OCI-LY3 (cell line): ENCODE data around the gene VPS13D.

ENCODE experiments used
- H2AFZ ChIP-seq: fragments of 200-600, 300-600 bp; shearing (Covaris generic); 2 replicates; pipeline ENCODE4 v1.6.0; 2014; ENCODE audit warnings: antibody characterized with exemption, low read depth, low read length
- H3K27ac ChIP-seq: fragments of 200-600, 300-600 bp; sonication (generic); 2 replicates; pipeline ENCODE4 v1.5.1; 2014; ENCODE audit warnings: mild to moderate bottlenecking, low read length, moderate library complexity, mixed read lengths
- H3K27me3 ChIP-seq: fragments of 200-600, 300-600 bp; sonication (generic); 2 replicates; pipeline ENCODE4 v1.6.1; 2014; ENCODE audit warnings: low read depth, low read length, mixed read lengths
- H3K36me3 ChIP-seq: fragments of 200-600, 300-600 bp; sonication (generic); replicated peaks from 2 replicates; pipeline ENCODE3; 2014; ENCODE audit warnings: low read depth, low read length, mixed read lengths
- H3K4me1 ChIP-seq: fragments of 300-600, 200-600 bp; sonication (generic); 2 replicates; pipeline ENCODE4 v1.6.1; 2014; ENCODE audit warnings: low read length, mixed read lengths
- H3K4me2 ChIP-seq: fragments of 200-600, 300-600 bp; sonication (generic); 2 replicates; pipeline ENCODE4 v1.6.1; 2014; ENCODE audit warnings: low read length, mixed read lengths
- H3K4me3 ChIP-seq: fragments of 300-600, 200-600 bp; sonication (generic); 2 replicates; pipeline ENCODE4 v1.5.1; 2014; ENCODE audit warnings: antibody characterized with exemption, mild to moderate bottlenecking, low read length, moderate library complexity
- H3K79me2 ChIP-seq: fragments of 300-600, 200-600 bp; shearing (Covaris generic); 2 replicates; pipeline ENCODE4 v1.6.1; 2014; ENCODE audit warnings: mild to moderate bottlenecking, low read length, mixed read lengths
- H3K9ac ChIP-seq: fragments of 300-600, 200-600 bp; shearing (Covaris generic); 2 replicates; pipeline ENCODE4 v1.6.0; 2014; ENCODE audit warnings: mild to moderate bottlenecking, low read length, moderate library complexity
- H3K9me3 ChIP-seq: fragments of 200-600, 300-600 bp; shearing (Covaris generic); 2 replicates; pipeline ENCODE4 v1.6.1; 2014; ENCODE audit warnings: low read length, mixed read lengths; ENCODE audit not compliant: insufficient read depth
- H4K20me1 ChIP-seq: fragments of 200-600, 300-600 bp; sonication (generic); 2 replicates; pipeline ENCODE4 v1.6.1; 2016; ENCODE audit warnings: low read length, mixed read lengths; ENCODE audit not compliant: insufficient read depth
- CTCF ChIP-seq: fragments of 200-600, 300-600 bp; sonication (generic); IDR thresholded peaks from 2 replicates; pipeline ENCODE4 v1.5.1; 2014; ENCODE audit warnings: antibody characterized with exemption, low read length, low read depth
- EZH2phosphoT487 ChIP-seq: fragments of 200-600 bp; shearing (Covaris generic); IDR thresholded peaks from 2 replicates; pipeline ENCODE4 v1.6.1; 2018; ENCODE audit warnings: antibody characterized with exemption, mixed run types, low read depth

Gene VPS13D

GRCh38 chr1:12450756-12451559 is 221.1 kb downstream of the VPS13D start:
- Histone ChIP-seq H3K4me3 (no peak overlapping the region), H3K36me3 (peaks cover 4% of the 10 kb centered on the region), H3K4me1 (peaks cover 16% of the 10 kb centered on the region), H4K20me1 (peaks cover 58% of the 10 kb centered on the region), H3K9ac (no peak overlapping the region), H3K79me2 (no peaks in the 10 kb centered on the region), H2AFZ (no peak overlapping the region), H3K9me3 (no peaks in the 10 kb centered on the region), H3K4me2 (no peak overlapping the region), H3K27ac (no peak overlapping the region), H3K27me3 (peaks cover 33% of the 10 kb centered on the region)
- TF ChIP-seq CTCF (no peak), EZH2phosphoT487 (no peak)

- H4K20me1 ChIP-seq = peaks cover 56% of the 10 kb centered on the region
- TF ChIP-seq EZH2phosphoT487 (no peak), CTCF (no peak)
- H3K36me3 ChIP-seq = peaks cover 4% of the 10 kb centered on the region
- H3K4me3 ChIP-seq = no peak overlapping the region
- no peak overlapping the region for H3K9ac ChIP-seq
- H3K79me2 ChIP-seq = no peaks in the 10 kb centered on the region
- no peak overlapping the region for H3K4me2 ChIP-seq
- H2AFZ ChIP-seq = no peak overlapping the region
- H3K27ac ChIP-seq = no peak overlapping the region
- H3K4me1 ChIP-seq = peaks cover 16% of the 10 kb centered on the region
- H3K27me3 ChIP-seq = peaks cover 32% of the 10 kb centered on the region
- H3K9me3 ChIP-seq = no peaks in the 10 kb centered on the region
Observed at GRCh38 chr1:12451560-12451900, 221.7 kb downstream of the VPS13D start.

- Histone ChIP-seq H3K4me3 (no peak overlapping the region), H3K9ac (no peak overlapping the region), H3K79me2 (no peaks in the 10 kb centered on the region), H3K4me1 (peaks cover 16% of the 10 kb centered on the region), H3K36me3 (peaks cover 4% of the 10 kb centered on the region), H3K9me3 (no peaks in the 10 kb centered on the region), H3K27ac (no peak overlapping the region), H4K20me1 (peaks cover 54% of the 10 kb centered on the region), H3K27me3 (peaks cover 26% of the 10 kb centered on the region), H3K4me2 (no peak overlapping the region), H2AFZ (no peak overlapping the region)
- TF ChIP-seq EZH2phosphoT487 (no peak), CTCF (no peak)
Observed at GRCh38 chr1:12452262-12452661, 222.4 kb downstream of the VPS13D start.

- Histone ChIP-seq H3K4me1 (peaks cover 16% of the 10 kb centered on the region), H3K9ac (no peak overlapping the region), H4K20me1 (peaks cover 44% of the 10 kb centered on the region), H3K27ac (no peak overlapping the region), H3K4me3 (no peak overlapping the region), H3K36me3 (peaks cover 4% of the 10 kb centered on the region), H3K9me3 (no peaks in the 10 kb centered on the region), H2AFZ (no peak overlapping the region), H3K79me2 (no peaks in the 10 kb centered on the region), H3K4me2 (no peak overlapping the region), H3K27me3 (peaks cover 16% of the 10 kb centered on the region)
- no peak for TF ChIP-seq CTCF
- no peak for TF ChIP-seq EZH2phosphoT487
Observed at GRCh38 chr1:12453400-12454343, 223.8 kb downstream of the VPS13D start.
